Measurements from ENCODE around the gene TNFRSF19.

The TNFRSF19 gene

GRCh38 chr13:23628765-23629565 lies 58.8 kb downstream of the TNFRSF19 start:
- DNase-seq (ENCODE audit: low read depth, low spot score) = no peak

GRCh38 chr13:23629566-23630272 lies 59.5 kb downstream of the TNFRSF19 start:
- DNase-seq (ENCODE audit: low read depth, low spot score) = no peak

DNA sequence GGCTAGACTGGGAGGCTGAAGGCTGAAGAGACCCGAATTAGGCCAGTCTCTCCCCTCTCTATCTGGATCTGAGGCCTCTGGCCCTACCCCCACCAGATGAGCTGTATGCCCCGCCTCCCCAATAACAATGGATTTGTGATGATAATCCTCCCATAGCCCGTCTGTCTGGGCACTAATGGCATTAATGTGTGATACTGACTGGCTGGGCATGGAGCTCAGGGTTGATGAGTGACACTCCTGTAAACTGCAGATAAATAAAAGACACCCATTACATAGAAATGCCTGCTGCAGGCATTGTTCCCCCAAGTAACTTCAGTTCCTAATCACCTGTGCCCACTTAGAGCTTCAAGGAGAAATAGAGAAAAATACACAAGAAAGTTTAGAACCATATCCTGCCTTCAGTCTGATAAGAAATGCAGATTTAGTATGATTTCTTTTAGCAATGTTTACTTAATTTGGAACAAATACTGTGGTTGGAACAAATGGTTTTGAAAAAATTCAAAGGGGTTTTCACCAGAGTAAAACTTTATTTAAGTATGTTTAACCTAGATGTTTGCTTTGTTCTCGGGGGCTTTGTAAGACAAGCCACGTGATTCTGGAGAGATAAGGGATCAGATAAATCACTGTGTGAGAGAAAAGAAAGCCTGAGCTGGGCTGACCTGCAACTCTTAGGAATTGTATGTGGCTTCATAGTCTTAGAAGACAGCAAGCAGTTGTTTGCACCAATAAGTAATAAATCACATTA lies 60.3 kb downstream of the TNFRSF19 start:
- DNase-seq (ENCODE audit: low read depth, low spot score) = no peak

GRCh38 chr13:23631311-23632047 lies 61.3 kb downstream of the TNFRSF19 start:
- no peak for DNase-seq (ENCODE audit: low read depth, low spot score)

DNA sequence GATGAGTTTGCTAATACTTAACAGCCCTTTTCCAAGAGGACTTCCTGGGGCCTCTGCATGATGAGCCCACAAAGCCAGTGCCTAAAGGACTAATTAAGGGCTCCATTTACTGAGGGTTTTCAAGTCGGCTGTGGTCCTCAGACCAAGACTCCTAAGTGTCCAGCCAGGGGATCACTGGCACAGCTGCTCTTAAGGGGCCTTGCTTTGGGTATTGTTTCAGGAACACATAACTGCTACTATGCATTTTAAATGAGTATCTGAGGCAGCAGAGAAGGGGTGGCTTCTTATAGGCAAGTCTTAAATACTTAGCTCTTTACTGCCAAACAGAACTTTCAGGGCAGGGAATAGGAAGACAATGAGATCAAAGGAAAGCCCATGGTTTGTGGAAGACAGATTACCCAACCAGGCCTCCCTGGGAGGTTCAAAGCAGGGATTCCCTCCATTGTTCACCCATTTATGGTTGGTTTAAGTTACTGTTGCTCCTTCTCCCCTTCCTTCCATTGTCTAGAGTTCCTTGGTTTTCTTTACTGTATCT lies 61.9 kb downstream of the TNFRSF19 start:
- DNase-seq (ENCODE audit: low read depth, low spot score) = no peak

DNA sequence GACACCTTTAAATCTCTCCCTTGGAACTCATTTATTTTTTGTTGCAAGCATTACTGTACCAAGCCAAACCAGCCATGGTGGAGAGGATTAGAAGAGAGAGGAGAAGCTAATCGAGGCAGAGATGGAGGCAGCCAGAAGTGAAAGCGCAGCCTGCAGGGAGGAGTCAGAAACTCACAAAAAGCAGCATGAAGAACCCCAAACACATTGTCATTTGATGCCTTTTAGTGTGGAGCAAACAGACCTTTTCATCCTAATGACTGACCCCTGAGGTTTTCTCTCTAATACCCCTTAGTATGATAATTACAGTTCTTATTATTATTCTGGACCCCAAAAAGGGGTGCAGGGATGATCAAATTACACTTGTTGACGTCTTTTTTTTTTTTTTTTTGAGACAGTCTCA lies 62.5 kb downstream of the TNFRSF19 start:
- DNase-seq (ENCODE audit: low read depth, low spot score) = no peak

DNA sequence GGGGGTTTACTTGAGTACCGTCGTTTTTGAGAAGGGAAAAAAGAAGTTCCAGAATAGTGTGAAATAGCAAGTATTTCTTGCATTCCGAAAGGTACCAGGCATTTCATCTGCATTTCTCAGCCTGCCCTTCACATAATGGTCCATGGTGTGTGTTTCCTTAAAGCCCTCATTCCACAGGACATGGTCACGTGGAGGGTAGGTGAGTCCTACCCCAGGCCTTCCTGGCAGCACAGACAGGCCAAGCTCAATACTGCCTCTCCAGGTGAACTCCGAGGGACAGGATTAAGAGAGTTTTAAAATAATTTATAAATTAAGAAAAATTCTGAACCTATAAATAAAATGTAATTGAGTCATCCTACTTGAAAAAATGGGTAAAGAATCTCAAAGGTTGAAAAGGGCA lies 64.7 kb downstream of the TNFRSF19 start:
- DNase-seq (ENCODE audit: low read depth, low spot score) = no peak

GRCh38 chr13:23636360-23636759 lies 66.1 kb downstream of the TNFRSF19 start:
- DNase-seq (ENCODE audit: low read depth, low spot score) = no peak

- DNase-seq (ENCODE audit: low read depth, low spot score) = no peak
Measured at GRCh38 chr13:23637829-23638228, 67.6 kb downstream of the TNFRSF19 start.

- DNase-seq (ENCODE audit: low read depth, low spot score) = no peak
Measured at GRCh38 chr13:23639674-23640073, 69.5 kb downstream of the TNFRSF19 start.

DNA sequence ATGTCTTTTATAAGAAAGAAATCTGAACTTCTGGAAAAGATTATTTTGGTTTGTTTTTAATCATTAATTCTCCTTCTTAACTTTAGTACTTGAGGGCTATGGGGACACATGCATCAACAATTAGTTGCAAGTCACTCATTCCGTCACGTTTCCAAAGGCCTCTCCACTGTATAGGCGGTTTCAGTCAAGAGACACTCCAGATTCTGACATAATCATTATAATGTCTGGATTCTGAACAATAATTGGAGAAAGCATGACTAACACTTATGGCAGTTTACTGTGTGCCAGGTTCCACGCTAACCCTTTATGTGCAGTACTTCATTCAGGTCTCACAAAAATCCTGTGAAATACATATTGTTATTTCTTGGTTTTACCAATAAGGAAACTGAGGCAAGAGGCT lies 71.9 kb downstream of the TNFRSF19 start:
- no peak for DNase-seq (ENCODE audit: low read depth, low spot score)

- DNase-seq (ENCODE audit: low read depth, low spot score) = no peak
Measured at GRCh38 chr13:23643338-23644125, 73.3 kb downstream of the TNFRSF19 start.

DNA sequence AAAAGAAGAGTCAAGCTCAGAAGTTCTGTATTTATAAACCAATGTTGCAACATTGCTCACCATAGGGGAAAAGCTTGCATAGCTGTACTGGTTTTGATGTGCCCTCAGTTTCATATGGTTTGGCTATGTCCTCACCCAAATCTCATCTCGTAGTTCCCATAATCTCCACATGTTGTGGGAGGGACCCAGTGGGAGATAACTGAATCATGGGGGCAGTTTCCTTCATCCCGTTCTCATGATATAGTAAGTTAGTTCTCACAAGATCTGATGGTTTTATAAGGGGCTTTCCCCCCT lies 73.9 kb downstream of the TNFRSF19 start:
- no peak for DNase-seq (ENCODE audit: low read depth, low spot score)

- DNase-seq (ENCODE audit: low read depth, low spot score) = peak; percentile 63
Measured at GRCh38 chr13:23644527-23645138, 74.4 kb downstream of the TNFRSF19 start.

- no peak for DNase-seq (ENCODE audit: low read depth, low spot score)
Measured at GRCh38 chr13:23645851-23646250, 75.6 kb downstream of the TNFRSF19 start.

DNA sequence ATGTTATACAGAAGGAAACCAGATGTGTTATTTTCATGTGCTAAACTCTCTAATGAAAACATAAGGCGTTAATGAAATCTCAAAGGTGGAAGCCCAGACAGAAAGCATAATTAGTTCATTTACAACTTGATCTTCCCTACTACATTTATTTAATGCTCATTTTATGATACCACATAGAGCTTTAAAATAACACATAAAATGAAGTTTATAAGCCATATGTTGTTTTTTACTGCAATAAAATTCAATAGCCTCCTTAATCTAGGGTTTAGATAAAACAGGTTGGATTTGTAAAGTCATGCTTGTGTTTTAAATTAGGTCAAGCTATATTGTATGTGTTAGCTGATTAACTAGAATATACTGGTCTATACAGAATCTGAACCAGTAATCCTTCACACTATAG lies 81.2 kb downstream of the TNFRSF19 start:
- DNase-seq (ENCODE audit: low read depth, low spot score) = no peak

GRCh38 chr13:23651887-23652286 lies 81.7 kb downstream of the TNFRSF19 start:
- no peak for DNase-seq (ENCODE audit: low read depth, low spot score)

DNA sequence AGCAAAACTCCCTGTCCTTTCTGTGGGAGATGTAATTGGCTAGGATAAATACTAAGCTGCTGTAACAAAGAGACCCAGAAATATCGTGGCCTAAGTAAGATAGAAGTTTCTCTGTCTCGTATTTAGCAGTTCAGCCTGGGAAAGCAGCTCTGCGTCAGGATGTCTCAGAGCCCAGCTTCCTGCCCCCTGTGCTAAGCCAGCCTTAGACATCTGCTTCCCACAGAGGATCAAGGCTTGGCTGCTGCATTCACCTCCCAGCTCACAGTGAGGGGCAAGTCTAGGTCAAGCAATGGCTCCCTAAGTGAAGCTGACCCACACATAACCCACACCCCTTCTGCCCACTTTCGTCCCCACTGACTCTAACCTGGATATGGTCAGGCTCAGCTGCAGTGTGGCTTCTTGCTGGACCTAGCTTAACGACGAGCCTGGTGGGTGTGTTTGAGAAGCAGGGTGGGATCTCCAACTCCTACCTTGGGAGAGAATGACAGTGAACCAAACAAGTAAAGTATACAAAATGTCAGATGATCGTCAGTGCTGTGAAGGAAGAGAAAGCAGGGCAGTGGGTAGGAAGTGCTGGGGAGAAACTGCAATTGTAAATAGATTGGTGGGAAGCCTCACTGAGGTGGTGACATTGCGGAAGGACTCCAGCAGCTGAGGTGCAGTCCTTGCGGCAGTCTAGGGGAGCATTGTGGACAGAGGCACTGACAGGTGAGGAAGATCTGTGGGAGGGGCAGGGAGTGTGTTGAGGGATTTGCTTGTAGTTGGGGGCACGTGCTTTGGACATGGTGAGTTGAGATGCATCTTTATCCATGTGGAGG lies 82.9 kb downstream of the TNFRSF19 start:
- DNase-seq (ENCODE audit: low read depth, low spot score) = no peak
